KG1 (cell line): ENCODE measurements around the gene NCK2.

ENCODE experiments used
- DNase-seq: peaks from one replicate; lab custom pipeline; 2025; lab: John Stamatoyannopoulos, UW

The NCK2 gene

GRCh38 chr2:105849431-105850179, 104.9 kb downstream of the NCK2 start:
- no peak for DNase-seq

DNA sequence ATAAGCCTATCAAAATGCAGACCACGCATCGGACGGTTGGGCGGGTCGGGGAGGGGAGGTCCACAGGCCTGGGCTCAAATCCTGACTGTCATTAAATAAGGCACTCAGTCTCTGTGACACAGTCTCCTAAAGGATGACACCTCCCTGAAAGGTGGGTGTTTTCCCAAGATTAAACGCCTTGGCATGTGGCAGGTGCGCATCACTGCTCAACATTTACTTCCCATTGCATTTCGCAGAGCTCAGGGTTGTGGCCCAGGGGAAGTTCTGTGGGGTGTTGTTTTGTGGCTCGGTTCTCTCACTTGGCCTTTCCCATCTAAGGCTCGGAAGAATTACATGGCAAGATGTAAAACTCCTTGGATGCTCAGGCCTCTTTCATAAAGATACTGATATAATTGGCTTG, 107.4 kb downstream of the NCK2 start:
- DNase-seq: no peak

GRCh38 chr2:105853354-105854088, 108.8 kb downstream of the NCK2 start:
- DNase-seq: no peak

- DNase-seq: no peak
These were observed 110.3 kb downstream of the NCK2 start for GRCh38 chr2:105854972-105855371.

- DNase-seq: no peak
These were observed 111.9 kb downstream of the NCK2 start for GRCh38 chr2:105856581-105856980.

DNA sequence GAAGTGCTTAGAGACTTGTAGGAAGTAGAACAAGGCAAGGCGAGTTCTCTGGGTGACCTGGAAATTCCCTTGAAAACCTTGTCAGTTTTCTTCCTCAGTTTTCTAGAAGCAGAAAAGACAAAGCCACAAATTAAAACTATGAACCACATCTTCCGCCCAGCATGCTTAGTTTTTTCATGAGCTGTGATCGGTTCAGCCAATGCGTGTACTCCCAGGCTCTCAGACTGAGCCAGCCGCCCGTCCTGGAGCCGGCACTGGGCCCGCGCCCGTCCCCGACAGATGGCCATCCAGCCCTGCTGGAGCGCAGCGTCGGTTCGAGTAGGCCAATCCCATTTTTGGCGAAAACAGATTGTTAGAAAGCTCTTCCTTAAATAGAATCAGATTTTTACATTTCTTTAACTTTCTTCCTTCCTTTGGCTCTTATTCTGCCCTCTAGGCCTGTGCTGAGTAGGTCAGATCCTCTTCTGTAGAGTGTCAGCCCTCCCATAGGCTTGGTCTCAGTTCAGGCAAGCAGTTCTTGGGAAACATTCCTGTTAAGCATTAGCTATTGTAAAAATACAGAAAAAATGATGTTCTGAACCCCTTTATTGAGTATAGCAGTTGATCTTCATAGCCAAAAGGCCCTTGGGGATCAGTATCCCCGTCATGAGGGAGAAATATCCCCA, 112.5 kb downstream of the NCK2 start:
- no peak for DNase-seq

GRCh38 chr2:105858868-105859693, 114.4 kb downstream of the NCK2 start:
- no peak for DNase-seq

- DNase-seq: no peak
These were observed 114.9 kb downstream of the NCK2 start for GRCh38 chr2:105859694-105859951.

- DNase-seq: no peak
These were observed 115.9 kb downstream of the NCK2 start for GRCh38 chr2:105860567-105860966.

GRCh38 chr2:105861200-105861599, 116.5 kb downstream of the NCK2 start:
- no peak for DNase-seq

- no peak for DNase-seq
These were observed 118.1 kb downstream of the NCK2 start for GRCh38 chr2:105862843-105863242.

GRCh38 chr2:105864262-105864661, 119.5 kb downstream of the NCK2 start:
- no peak for DNase-seq

DNA sequence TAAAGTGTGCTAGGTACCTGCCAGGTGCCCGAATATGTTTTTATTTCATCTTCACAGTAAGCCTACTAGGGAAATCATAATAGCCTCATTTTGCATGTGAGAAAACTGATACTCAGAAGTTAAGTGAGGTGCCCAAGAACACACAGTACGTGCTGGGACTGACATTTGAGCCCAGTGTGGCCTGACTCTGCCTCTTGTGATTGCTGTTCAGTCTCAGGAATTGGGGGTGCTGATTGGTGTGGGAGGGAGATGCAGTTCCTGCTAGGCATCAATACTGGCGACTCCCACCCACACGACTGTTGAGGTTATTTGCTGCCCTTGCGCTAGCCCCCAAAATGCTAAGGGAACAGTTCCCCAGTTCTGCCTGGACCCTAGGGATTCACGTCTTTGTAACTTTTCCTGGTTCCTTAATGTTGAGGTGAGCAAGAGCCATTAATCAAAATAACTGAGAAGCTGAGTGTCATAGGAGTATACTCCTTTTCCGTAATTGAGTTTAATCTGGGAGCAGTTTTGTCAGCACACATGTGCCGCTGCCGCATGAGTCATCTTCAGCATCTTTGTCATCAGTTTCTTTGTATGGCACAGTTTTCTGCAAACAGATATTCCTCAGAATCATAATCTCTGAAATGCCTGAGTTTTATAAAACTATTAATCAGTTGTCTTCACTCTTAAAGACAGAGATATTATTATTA, 120.7 kb downstream of the NCK2 start:
- DNase-seq: no peak

DNA sequence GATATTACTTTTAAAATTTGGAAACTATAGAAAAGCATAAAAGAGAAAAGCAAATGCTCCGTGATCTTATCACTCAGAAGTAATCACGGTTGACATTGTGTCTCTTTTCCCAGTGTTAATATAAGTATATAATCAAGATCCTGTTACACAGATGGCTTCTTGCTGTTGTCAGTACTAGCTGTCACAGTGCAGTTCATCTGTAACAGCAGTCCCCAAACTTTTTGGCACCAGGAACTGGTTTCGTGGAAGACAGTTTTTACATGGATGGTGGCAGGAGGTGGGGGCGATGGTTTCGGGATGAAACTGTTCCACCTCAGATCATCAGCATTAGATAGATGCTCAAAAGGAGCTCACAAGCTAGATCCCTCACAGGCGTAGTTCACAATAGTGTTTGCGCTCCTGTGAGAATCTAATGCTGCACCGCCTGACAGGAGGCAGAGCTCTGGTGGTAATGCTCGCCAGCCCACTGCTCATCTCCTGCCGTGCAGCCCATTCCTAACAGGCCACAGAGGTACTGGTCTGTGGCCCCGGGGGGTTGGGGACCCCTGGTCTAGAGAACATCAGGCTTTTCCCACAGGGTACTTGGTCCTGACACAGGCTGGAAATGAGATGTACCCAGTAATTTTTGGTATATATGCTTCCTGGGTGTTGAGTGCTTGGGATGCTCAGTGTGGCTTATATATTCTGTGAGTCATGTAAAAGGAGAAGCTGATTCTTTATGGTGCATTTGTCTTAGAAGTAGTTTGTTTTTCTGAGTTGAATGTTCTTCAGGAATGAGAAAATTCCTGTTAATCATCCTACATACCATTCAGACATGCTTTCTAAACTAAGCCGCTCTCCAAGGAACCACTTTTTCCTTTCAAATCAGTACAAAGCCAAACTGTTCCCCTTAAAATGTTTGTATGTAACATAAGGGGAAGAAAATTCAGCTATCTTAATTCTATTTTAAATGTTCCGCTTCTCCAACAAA, 121.8 kb downstream of the NCK2 start:
- no peak for DNase-seq

DNA sequence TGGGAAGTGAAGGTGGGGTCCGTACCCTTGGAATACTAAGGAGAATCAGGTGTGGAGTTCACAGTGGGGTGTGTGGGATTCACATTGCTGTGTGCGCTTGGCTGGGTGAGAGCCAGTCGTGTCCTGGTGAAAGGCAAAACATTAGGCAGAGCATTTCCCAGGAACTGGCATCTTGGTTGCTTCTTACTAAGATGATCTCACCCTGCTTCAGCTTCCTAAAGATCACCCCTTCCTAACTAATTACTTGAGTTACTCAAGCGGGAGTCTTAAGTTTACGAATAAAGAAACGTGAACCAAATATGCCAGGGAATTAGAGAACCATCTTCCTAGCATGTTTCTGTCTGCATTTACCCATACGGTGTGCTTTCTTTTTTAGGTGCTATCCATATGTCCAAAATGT, 122.9 kb downstream of the NCK2 start:
- DNase-seq: no peak

DNA sequence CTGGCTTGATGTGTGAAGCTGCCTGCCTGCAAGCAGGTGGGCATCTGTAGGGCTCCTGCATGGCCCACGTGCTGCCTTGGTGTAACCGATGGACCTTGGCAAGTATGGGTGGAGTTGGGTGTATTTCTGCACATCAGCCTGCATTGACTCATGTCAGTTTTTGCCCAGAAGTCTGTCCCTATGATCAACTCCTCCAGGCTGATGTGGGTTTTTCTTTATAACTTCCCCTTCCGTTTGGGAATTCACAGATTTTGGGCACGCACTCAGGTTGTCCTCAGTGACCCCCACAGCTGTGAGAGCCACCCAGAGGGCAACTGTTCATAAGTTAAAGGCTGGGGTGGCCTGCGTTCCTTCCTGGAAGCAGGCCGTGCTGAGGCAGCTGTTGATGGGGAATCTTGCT, 123.3 kb downstream of the NCK2 start:
- no peak for DNase-seq

- no peak for DNase-seq
These were observed 124.6 kb downstream of the NCK2 start for GRCh38 chr2:105869341-105869740.

GRCh38 chr2:105870062-105870461, 125.3 kb downstream of the NCK2 start:
- DNase-seq: no peak

DNA sequence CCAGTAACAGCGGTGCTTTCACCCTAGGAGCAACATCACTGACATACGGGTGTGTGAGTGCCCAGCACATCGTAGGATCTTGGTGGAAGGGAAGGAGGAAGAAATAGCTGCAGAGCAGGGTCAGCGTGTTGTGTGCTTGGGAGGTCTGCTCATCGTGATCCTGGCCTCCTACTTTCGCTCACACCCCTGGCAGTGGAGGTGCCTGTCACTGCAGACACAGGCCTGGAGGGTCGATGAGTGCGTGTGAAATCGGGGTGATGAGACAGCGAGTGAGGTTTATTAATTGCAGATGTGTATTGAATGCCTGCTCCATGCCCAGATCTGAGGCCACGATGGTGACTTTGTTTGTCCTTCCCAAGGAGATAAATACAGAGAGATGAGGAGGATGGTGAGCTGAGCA, 126.1 kb downstream of the NCK2 start:
- DNase-seq: no peak

GRCh38 chr2:105872142-105872728, 127.5 kb downstream of the NCK2 start:
- no peak for DNase-seq
